HG03066 (cell line): ENCODE results near the gene SRP72.
A peak's percentile ranks its signal among the peaks of the same experiment; 100 is the strongest.
"Not testable (repeated sequence)": the region's sequence is repeated elsewhere in the genome, so short reads cannot be mapped to it uniquely, and the experiment has no call there.

Source experiments
- ATAC-seq: cut with Tn5 transposase; IDR thresholded peaks from one replicate; pipeline ENCODE4 v1.9.1; 2021; ENCODE audit warnings: low read depth; ENCODE audit not compliant: unreplicated experiment

SRP72 gene, protein sequence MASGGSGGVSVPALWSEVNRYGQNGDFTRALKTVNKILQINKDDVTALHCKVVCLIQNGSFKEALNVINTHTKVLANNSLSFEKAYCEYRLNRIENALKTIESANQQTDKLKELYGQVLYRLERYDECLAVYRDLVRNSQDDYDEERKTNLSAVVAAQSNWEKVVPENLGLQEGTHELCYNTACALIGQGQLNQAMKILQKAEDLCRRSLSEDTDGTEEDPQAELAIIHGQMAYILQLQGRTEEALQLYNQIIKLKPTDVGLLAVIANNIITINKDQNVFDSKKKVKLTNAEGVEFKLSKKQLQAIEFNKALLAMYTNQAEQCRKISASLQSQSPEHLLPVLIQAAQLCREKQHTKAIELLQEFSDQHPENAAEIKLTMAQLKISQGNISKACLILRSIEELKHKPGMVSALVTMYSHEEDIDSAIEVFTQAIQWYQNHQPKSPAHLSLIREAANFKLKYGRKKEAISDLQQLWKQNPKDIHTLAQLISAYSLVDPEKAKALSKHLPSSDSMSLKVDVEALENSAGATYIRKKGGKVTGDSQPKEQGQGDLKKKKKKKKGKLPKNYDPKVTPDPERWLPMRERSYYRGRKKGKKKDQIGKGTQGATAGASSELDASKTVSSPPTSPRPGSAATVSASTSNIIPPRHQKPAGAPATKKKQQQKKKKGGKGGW

GRCh38 chr4:56467284-56468096 is at the start of gene SRP72:
SRP72 (plus strand) TSS chr4:56467617; CDS start chr4:56467636, 19 bp downstream.
- peak; percentile 92 for ATAC-seq

- no peak for ATAC-seq
Measured at GRCh38 chr4:56424176-56424575, 43.2 kb upstream of the SRP72 start.

GRCh38 chr4:56424697-56425514 is 42.5 kb upstream of the SRP72 start:
- ATAC-seq = no peak

- ATAC-seq = no peak
Measured at GRCh38 chr4:56425518-56425917, 41.9 kb upstream of the SRP72 start.

DNA sequence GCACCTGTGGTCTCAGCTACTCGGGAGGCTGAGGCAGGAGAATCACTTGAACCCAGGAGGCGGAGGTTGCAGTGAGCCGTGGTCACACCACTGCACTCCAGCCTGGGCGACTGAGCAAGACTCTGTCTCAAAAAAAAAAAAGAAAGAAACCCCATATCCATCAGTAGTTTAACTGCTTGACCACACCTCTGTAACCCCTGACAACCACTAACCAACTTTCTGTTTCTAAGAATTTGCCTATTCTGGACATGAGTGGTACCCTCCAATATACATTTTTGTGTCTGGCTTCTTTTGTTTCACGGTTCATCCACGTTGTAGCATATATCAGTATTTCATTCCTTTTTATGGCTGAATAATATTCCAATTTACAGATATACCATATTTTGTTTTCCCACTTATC is 41.1 kb upstream of the SRP72 start:
- peak; percentile 80 for ATAC-seq

GRCh38 chr4:56427179-56427578 is 40.2 kb upstream of the SRP72 start:
- ATAC-seq = no peak

DNA sequence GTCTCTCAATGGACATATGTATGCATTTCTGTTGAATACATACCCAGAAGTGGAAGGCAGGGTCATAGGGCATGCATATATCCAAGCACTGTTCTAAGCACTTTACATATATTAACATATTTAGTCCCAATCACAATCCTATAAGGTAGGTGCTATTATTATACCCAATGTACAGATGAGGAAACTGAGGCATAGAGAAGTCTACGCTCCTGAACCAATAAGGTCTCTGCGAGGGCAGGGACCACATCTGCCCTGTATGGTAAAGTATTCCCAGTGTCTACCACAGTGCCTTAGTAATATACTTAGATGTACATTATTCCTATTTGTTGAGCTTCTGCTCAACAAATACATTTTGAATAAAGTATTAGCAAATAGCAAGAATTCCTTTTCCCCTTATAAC is 37.2 kb upstream of the SRP72 start:
- ATAC-seq = no peak

- ATAC-seq = no peak
Measured at GRCh38 chr4:56433280-56433679, 34.1 kb upstream of the SRP72 start.

DNA sequence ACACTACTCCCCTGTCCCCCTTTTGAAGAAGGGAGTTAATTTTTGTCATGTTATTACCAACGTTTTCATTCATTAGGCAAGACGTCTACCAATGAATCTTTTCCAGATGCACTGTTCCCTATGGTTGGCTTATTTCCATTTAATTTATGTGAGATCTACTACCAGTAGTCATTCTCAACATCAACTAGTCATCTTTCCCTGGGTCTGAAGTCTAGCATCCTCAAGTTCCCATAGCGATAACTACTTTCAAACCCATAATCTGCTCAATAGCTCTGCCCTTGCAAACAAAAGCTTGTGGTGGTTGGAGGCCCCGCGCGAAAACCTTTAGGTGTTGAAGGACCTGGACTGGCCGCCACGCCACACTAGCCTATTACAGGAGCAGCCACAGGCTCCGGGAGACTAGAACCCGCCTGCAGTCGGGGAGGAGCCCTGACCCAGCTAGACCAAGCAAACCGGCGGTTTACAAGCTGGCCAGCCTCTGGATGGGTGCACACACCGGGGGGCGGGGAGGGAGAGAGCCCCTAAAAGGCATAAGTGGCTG is 32.7 kb upstream of the SRP72 start:
- ATAC-seq = peak; percentile 18

- peak; percentile 71 for ATAC-seq
Measured at GRCh38 chr4:56435140-56435926, 32.1 kb upstream of the SRP72 start, which contains the start of gene PPAT. PPAT (minus strand) TSS chr4:56435615; CDS start chr4:56435477, 138 bp downstream.

- no peak for ATAC-seq
Measured at GRCh38 chr4:56438766-56439165, 28.7 kb upstream of the SRP72 start.

GRCh38 chr4:56440983-56441382 is 26.4 kb upstream of the SRP72 start:
- ATAC-seq = no peak

DNA sequence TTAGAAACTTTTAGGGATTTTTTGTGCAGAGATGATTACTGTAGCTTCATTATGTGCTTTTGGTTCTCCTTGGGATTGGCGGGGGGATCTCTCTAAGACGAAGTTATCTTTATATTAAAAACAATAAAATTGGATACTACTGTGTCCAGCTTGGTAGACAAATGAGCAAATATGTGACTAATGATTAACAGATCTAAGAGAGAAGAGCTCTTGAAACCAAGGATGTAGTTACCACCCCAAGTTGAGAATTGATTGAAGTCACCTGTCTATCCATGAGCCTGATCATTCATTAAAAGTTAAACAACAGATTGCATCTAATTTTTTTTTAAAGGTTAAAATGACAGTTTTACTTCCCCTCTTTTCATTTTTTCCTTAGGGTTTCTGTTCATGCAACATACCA is 22.7 kb upstream of the SRP72 start:
- ATAC-seq = no peak

DNA sequence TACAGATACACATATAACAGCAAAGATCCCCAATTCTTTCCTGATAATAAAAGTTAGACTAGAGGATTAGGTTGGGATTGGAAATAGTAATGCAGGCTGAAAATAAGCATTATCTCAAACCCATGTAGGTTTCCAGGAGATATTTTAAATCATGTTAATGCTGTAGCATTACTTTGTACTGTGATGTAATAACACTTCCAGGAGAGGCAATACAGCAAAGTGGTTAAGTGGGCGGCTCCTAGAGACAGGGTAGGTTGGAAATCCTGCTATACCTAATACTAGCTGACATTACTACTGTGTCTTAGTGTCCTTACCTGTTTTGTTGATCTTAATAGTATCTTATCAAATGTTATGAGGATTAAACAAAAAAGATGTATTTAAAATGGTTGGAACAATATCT is 21.7 kb upstream of the SRP72 start:
- ATAC-seq = no peak

DNA sequence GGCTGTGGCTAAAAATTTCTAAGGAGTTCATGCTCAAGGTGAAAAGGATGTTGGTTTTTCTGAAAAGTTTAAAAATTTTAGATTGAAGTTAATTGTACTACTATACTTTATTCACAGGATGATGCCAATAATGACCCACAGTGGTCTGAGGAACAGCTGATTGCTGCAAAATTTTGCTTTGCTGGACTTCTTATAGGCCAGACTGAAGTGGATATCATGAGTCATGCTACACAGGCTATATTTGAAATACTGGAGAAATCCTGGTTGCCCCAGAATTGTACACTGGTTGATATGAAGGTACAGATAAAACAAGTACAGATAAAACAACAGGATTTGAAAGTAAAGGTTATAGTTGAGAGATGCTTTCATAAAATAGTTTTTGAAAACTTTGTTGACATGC is 19.1 kb upstream of the SRP72 start:
- ATAC-seq = no peak

DNA sequence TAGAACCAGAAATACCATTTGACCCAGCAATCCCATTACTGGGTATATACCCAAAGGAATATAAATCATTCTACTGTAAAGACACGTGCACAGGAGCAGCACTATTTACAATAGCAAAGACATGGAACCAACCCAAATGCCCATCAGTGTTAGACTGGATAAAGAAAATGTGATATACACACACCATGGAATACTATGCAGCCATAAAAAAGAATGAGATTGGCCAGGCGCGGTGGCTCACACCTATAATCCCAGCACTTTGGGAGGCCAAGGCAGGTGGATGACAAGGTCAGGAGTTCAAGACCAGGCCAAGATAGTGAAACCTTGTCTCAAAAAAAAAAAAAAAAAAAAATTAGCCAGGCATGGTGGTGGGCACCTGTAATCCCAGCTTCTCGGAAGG is 17.9 kb upstream of the SRP72 start:
- ATAC-seq = not testable (repeated sequence)

DNA sequence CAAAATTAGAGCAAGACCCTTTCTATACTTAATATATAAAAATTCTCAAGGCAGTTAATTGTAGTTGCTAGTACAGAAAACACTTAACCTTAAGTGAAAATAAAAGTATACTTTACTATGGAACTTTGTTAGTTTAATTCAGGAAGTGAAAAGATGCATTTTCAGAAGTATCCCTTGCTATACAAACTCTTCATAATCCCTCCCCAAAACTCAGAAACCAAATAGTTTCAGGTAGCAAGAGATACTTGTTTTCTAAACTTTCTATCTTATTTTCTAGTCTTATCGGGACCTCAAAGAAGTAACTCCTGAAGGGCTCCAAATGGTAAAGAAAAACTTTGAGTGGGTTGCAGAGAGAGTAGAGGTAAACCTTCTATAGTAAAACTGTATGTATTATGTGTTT is 17.1 kb upstream of the SRP72 start:
- ATAC-seq = no peak

DNA sequence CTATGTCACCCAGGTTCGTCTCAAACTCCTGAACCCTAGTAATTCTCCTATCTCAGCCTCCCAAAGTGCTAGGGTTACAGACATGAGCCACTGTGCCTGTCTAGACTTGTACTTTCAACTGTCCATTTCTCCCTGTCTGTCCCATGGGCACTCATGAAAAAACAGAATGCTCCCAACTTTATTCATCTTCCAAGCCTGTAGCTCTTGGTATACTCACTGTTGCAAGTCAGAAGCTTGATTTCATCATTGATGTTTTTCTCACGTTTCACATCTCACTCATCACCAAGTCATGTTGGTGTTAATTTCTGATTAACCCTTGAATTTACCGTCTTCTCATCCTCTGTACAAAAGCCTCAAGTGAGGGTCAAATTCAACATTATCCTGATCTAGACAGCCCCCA is 7.3 kb upstream of the SRP72 start:
- ATAC-seq = no peak

- ATAC-seq = no peak
Measured at GRCh38 chr4:56462157-56462556, 5.3 kb upstream of the SRP72 start.
